ENCODE results near the gene IGF1.

Gene IGF1

GRCh38 chr12:102423462-102423861 is 56.9 kb downstream of the IGF1 start:
- Histone ChIP-seq H3K9me3 (ENCODE audit: low read depth, low read length) (no peaks in the 10 kb centered on the region), H3K27ac (peak overlapping the region; percentile 85), H3K36me3 (ENCODE audit: insufficient read depth, low read length) (no peaks in the 10 kb centered on the region), H3K4me3 (no peak overlapping the region), H3K9ac (ENCODE audit: insufficient read length) (no peak overlapping the region)
- TF ChIP-seq POLR2AphosphoS5 (IDR thresholded peaks at IDR 0.05; ENCODE audit: borderline replicate concordance, low read depth, low read length) (peak; percentile 78), FOXP2 (optimal IDR thresholded peaks at IDR 0.05; ENCODE audit: control extremely low read depth, extremely low read length, insufficient read depth) (no peak), EZH2 (IDR thresholded peaks at IDR 0.05) (no peak)
- peak; percentile 96 for DNase-seq (ENCODE audit: low read depth, low spot score)

- H3K9me3 ChIP-seq (ENCODE audit: low read depth, low read length), result no peaks in the 10 kb centered on the region
- peak overlapping the region; percentile 37 for H3K27ac ChIP-seq
- no peak overlapping the region for H3K9ac ChIP-seq (ENCODE audit: insufficient read length)
- TF ChIP-seq POLR2AphosphoS5 (IDR thresholded peaks at IDR 0.05; ENCODE audit: borderline replicate concordance, low read depth, low read length) (no peak), FOXP2 (optimal IDR thresholded peaks at IDR 0.05; ENCODE audit: control extremely low read depth, extremely low read length, insufficient read depth) (no peak), EZH2 (IDR thresholded peaks at IDR 0.05) (no peak)
- H3K4me3 ChIP-seq, result no peak overlapping the region
- no peak for DNase-seq (ENCODE audit: low read depth, low spot score)
- peaks cover 2% of the 10 kb centered on the region; the same call in 1 of the 2 replicates for H3K36me3 ChIP-seq (ENCODE audit: insufficient read depth, low read length)
These were observed 58.4 kb downstream of the IGF1 start for GRCh38 chr12:102421802-102422583.

- peaks cover 2% of the 10 kb centered on the region; the same call in 1 of the 2 replicates for H3K36me3 ChIP-seq (ENCODE audit: insufficient read depth, low read length)
- TF ChIP-seq FOXP2 (optimal IDR thresholded peaks at IDR 0.05; ENCODE audit: control extremely low read depth, extremely low read length, insufficient read depth), result no peak
- TF ChIP-seq POLR2AphosphoS5 (IDR thresholded peaks at IDR 0.05; ENCODE audit: borderline replicate concordance, low read depth, low read length), result peak; percentile 42; the same call in 1 of the 2 replicates
- H3K9me3 ChIP-seq (ENCODE audit: low read depth, low read length), result no peaks in the 10 kb centered on the region
- peak overlapping the region; percentile 97 for H3K27ac ChIP-seq
- H3K9ac ChIP-seq (ENCODE audit: insufficient read length), result no peak overlapping the region
- no peak for DNase-seq (ENCODE audit: low read depth, low spot score)
- H3K4me3 ChIP-seq, result peak overlapping the region; percentile 36
These were observed 61.1 kb downstream of the IGF1 start for GRCh38 chr12:102419094-102419764.

- DNase-seq (ENCODE audit: low read depth, low spot score), result no peak
- H3K27ac ChIP-seq, result peak overlapping the region; percentile 97
These were observed 63.3 kb downstream of the IGF1 start for GRCh38 chr12:102417055-102417454.

GRCh38 chr12:102415515-102415914 is 64.8 kb downstream of the IGF1 start:
- DNase-seq (ENCODE audit: low read depth, low spot score), result peak; percentile 92
- TF ChIP-seq EZH2 (IDR thresholded peaks at IDR 0.05) (no peak), FOXP2 (optimal IDR thresholded peaks at IDR 0.05; ENCODE audit: control extremely low read depth, extremely low read length, insufficient read depth) (no peak), POLR2AphosphoS5 (IDR thresholded peaks at IDR 0.05; ENCODE audit: borderline replicate concordance, low read depth, low read length) (no peak; the same call in 1 of the 2 replicates)
- H3K27ac ChIP-seq, result peak overlapping the region; percentile 97
- peak overlapping the region; percentile 50 for H3K9ac ChIP-seq (ENCODE audit: insufficient read length)
- H3K9me3 ChIP-seq (ENCODE audit: low read depth, low read length), result no peaks in the 10 kb centered on the region
- H3K4me3 ChIP-seq, result no peak overlapping the region
- peaks cover 20% of the 10 kb centered on the region for H3K36me3 ChIP-seq (ENCODE audit: insufficient read depth, low read length)

More at GRCh38 chr12:102417055-102417454, 63.3 kb downstream of the IGF1 start:
- no peak for TF ChIP-seq FOXP2 (optimal IDR thresholded peaks at IDR 0.05; ENCODE audit: control extremely low read depth, extremely low read length, insufficient read depth)
- no peak for TF ChIP-seq POLR2AphosphoS5 (IDR thresholded peaks at IDR 0.05; ENCODE audit: borderline replicate concordance, low read depth, low read length)
- TF ChIP-seq EZH2 (IDR thresholded peaks at IDR 0.05), result no peak
- Histone ChIP-seq H3K9me3 (ENCODE audit: low read depth, low read length) (no peaks in the 10 kb centered on the region), H3K36me3 (ENCODE audit: insufficient read depth, low read length) (peaks cover 15% of the 10 kb centered on the region), H3K9ac (ENCODE audit: insufficient read length) (peak overlapping the region; percentile 50), H3K4me3 (no peak overlapping the region)

- DNase-seq (ENCODE audit: low read depth, low spot score), result no peak
- Histone ChIP-seq H3K9me3 (ENCODE audit: low read depth, low read length) (no peaks in the 10 kb centered on the region), H3K27ac (peak overlapping the region; percentile 34; the same call in 1 of the 2 replicates), H3K9ac (ENCODE audit: insufficient read length) (no peak overlapping the region), H3K4me3 (no peak overlapping the region), H3K36me3 (ENCODE audit: insufficient read depth, low read length) (peaks cover 20% of the 10 kb centered on the region)
- no peak for TF ChIP-seq POLR2AphosphoS5 (IDR thresholded peaks at IDR 0.05; ENCODE audit: borderline replicate concordance, low read depth, low read length)
- TF ChIP-seq FOXP2 (optimal IDR thresholded peaks at IDR 0.05; ENCODE audit: control extremely low read depth, extremely low read length, insufficient read depth), result no peak
- no peak for TF ChIP-seq EZH2 (IDR thresholded peaks at IDR 0.05)
These were observed 67.0 kb downstream of the IGF1 start for GRCh38 chr12:102413396-102413795.

GRCh38 chr12:102410511-102410910 is 69.9 kb downstream of the IGF1 start:
- H3K27ac ChIP-seq, result no peak overlapping the region
- H3K4me3 ChIP-seq, result no peak overlapping the region
- H3K9me3 ChIP-seq (ENCODE audit: low read depth, low read length), result no peaks in the 10 kb centered on the region
- H3K9ac ChIP-seq (ENCODE audit: insufficient read length), result no peak overlapping the region
- peaks cover 27% of the 10 kb centered on the region for H3K36me3 ChIP-seq (ENCODE audit: insufficient read depth, low read length)
- no peak for TF ChIP-seq POLR2AphosphoS5 (IDR thresholded peaks at IDR 0.05; ENCODE audit: borderline replicate concordance, low read depth, low read length)
- TF ChIP-seq FOXP2 (optimal IDR thresholded peaks at IDR 0.05; ENCODE audit: control extremely low read depth, extremely low read length, insufficient read depth), result no peak
- TF ChIP-seq EZH2 (IDR thresholded peaks at IDR 0.05), result no peak
- DNase-seq (ENCODE audit: low read depth, low spot score), result no peak
